ENCODE results near the gene NHLRC2. TPM values are rescaled to one million over a fixed set of nuclear protein-coding genes. Genes with fewer than 3 reads are reported as not detected.
A peak's percentile ranks its signal among the peaks of the same experiment; 100 is the strongest.

NHLRC2 gene
- total RNA-seq, 1 donor from 2014 or later, result 22.6 TPM

- peak; percentile 77 for DNase-seq
Observed at GRCh38 chr10:113945075-113945686, 90.7 kb downstream of the NHLRC2 start.

DNA sequence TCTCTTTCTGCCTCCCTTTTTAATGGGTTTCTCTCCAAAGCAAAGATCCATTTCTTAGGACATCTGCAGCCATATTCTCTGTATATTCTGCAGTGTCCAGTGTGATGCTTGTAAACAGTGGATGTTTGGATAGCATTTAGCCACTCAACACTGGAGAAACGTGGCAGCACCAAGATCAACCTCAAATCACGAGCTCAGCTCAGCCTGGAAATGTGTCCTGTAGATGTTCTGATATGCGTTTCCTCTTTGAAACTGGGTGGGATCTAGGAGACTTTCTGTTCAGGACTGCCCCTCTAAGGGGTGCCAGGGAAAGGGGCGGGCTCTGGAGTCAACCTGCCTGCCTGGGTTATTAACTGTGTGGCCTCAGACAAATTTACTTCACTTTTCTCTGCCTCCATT, 91.2 kb downstream of the NHLRC2 start:
- DNase-seq, result no peak

DNA sequence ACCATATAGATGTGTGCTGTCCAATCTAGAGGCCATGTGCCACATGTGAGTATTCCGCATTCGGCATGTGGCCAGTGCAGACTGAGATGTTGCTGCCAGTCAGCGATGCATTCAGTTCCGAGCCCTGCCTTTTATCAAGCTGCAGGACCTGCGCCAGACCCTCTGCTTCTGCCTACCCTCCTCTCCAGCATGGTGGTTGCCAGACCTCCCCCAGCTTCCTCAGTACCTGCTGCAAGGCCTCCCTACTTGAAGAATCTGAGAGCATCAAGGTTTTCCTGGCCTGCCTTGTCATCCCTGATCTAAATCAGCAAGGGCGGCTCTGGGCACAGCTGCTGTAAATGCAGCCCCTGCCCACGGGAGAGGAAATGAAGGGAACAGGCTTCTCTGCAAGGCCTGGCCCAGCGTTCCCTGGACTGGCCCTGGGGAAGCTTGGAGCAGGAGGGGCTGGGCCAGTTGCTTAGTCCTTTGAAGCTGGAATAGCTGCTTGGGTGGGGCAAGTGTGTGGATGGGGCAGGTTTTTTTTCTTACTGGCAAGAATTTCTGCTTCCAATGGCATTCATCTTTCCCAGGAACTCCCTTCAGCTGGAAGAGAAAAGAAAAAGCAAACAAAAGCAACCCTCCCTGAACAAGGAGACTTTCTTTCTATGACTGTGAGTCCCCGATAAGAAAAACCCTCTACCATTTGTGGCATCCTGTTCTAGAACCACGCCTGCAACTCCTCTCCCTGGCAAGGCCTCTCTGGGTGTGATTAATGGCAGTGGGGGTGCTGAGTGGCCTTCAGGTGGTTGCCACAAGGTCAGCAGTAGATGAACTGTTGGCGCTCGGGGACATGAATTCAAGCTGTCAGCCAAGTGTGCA, 93.0 kb downstream of the NHLRC2 start:
- DNase-seq, result no peak

DNA sequence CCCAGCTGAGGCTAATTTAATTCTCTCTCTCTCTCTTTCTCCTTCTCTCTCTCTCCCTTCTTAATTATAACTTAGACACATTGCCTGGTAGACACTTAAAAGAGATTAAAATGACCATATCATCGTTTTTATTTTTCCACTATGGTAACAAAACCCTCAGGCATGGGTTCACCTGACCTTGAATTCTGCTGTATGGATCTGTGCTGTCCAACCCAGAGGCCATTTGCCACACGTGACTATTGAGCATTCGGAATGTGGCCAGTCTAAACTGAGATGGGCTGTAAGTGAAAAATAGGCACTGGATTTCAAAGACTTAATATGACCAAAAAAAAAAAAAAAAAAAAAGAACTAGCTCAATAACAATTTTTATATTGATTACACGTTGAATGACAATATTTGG, 93.6 kb downstream of the NHLRC2 start:
- no peak for DNase-seq

DNA sequence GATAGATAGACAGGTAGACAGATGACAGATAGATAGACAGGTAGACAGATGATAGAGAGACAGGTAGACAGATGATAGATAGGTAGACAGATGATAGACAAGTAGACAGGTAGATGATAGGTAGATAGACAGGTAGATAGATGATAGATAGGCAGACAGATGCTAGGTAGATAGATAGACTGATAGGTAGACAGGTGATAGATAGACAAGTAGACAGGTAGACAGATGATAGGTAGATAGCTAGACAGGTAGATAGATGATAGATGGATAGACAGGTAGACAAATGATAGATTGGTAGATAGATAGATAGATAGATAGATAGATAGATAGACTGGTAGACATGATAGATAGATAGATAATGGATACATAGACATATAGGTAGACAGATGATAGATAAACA, 95.8 kb downstream of the NHLRC2 start:
- DNase-seq, result no peak

GRCh38 chr10:113953505-113954272, 99.2 kb downstream of the NHLRC2 start:
- no peak for DNase-seq

DNA sequence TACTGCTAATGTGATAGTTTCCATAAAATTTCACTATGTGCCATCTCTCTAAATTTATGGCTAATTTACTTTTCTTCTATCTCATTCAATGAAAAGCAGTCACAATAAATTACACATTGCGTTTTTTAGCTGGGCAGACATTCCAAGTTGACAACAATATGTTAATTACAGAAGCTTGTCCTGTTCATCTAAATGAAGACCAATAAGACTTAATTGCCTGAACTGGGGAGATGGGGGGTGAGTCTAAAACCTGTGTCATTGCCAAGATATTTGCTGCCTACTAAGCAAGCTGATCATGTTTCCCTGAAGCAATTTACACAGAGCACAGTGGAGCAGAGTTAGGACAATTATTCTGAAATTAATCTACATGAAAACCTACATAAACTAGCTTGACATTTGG, 99.9 kb downstream of the NHLRC2 start:
- DNase-seq, result no peak

- peak; percentile 39 for DNase-seq
Observed at GRCh38 chr10:113957013-113957412, 102.6 kb downstream of the NHLRC2 start.

DNA sequence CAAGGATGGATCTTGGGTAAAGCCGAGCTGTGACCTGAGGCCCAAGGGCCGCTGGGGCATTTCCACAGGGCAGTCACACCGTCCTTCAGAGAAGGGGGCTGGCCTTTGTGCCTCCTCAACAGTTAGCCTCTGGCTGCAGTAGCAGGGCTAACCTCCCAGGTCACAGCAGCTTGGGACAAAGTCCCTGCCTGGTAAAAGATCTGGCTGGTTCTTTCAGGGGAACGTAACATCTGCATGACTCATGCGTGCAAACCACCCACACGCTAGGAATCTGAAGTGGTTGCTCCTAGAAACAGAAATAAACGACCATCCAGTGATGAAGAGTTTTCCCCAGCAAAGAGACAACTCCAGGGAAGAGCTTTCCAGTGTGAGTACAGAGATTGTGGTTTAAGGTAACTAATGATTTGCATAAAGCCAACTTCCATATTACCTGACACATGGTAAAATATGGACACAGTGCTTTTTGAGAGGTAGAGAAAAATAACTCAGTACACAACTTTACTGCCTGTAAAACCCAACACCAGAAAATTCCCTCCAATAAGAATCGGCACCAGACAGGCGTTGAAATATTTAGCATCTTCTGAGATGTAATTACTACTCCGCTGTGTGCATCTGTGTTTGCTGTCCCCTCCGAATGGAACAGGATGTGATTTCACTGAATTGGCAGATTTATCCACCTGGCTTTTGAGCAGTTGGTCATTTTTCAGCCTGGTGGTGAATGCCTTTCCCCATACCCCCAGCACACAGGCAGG, 104.3 kb downstream of the NHLRC2 start:
- DNase-seq, result peak; percentile 85

- DNase-seq, result no peak
Observed at GRCh38 chr10:113959383-113959760, 104.9 kb downstream of the NHLRC2 start.

GRCh38 chr10:113960617-113961181, 106.2 kb downstream of the NHLRC2 start:
- DNase-seq, result no peak

DNA sequence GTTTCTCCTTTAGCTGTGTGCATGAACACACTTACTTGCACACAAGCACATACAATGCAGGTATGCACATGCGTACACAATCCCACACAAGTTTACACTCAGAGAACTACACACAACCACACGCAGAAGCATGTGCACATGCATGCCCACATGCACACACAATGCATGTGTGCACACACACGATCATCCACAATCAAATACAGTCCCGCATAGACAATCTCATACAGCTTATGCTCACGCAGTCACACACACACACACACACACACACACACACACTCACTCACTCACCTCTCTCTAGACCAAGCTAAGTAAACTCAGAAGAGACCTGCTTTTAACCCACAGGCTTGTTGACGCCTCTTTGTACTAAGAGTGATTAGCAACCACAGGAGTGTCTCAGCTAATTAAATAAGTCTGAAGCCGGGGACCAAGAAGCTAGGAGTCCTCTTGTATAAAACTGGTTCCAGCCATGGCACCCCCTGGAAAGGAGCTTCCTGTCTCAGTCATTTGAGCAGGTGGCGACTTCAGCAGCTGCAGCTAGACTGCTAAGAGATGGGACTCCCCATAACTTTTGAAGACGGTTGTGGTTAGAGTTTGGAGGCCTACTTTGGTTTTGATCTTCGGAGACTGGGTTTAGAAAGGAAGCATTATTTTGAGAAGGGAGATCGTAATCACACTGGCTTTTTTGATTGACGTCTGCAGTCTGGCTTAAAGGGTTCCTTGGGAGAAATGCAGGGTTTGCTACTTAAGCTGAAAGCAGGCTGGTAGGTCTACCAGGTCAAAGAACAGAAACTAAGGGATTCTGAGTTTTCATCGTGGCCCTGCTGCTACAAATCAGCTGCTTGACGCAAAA, 106.9 kb downstream of the NHLRC2 start:
- DNase-seq, result no peak

DNA sequence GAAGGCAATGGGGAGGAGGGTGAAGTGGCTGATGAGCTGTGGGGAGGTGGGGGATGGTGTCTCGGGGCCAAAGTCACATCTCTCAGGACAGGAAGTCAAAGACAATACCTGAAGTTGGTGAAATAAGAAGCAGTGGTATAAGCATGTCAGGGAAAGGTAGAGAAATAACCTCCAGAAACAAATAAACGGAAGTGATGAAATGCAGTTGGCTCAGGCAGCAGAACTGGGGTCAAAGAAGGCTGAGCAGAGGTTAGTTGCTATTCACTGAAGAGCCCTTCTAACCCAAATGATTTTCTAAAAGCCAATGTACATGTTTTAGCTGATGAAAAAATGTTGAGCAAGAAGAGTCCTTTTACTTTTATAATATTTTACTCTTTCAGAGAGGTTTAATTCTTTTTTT, 110.6 kb downstream of the NHLRC2 start:
- DNase-seq, result peak; percentile 25

GRCh38 chr10:113965683-113966082, 111.2 kb downstream of the NHLRC2 start:
- DNase-seq, result no peak

Other genes with a start within 250 kb of the NHLRC2 start
- not detected in 2 replicates for gene NRAP, start 190.6 kb upstream of the NHLRC2 start, total RNA-seq
- gene CASP7, start 174.7 kb upstream of the NHLRC2 start, total RNA-seq, result 64.5 and 71.8 TPM in 2 replicates
- not detected in 2 replicates for gene PLEKHS1, start 103.0 kb upstream of the NHLRC2 start, total RNA-seq
- gene DCLRE1A, start 579 bp upstream of the NHLRC2 start, total RNA-seq, result 8.0 and 12.3 TPM in 2 replicates
- gene ADRB1, start 189.2 kb downstream of the NHLRC2 start, total RNA-seq, result 19.0 and 22.0 TPM in 2 replicates

Measured in dermis blood vessel endothelial cell (primary cell).